ENCODE results near the gene ZFAND3. TPM values are rescaled to one million over a fixed set of nuclear protein-coding genes. Genes with fewer than 3 reads are reported as not detected.

The ZFAND3 gene
- total RNA-seq, 1 donor from 2014 or later: 31.2 TPM

GRCh38 chr6:38143191-38144150 is 323.9 kb downstream of the ZFAND3 start:
- Histone ChIP-seq H3K4me3 (no peak overlapping the region), H3K36me3 (no peaks in the 10 kb centered on the region), H3K4me1 (peaks cover 18% of the 10 kb centered on the region), H3K27me3 (no peaks in the 10 kb centered on the region), H3K27ac (no peak overlapping the region), H3K9me3 (no peaks in the 10 kb centered on the region)
- no peak for DNase-seq (ENCODE audit: extremely low spot score in 2 of 2)
- intact Hi-C loops (cut with DNase I): no loop called here
- no peak for TF ChIP-seq POLR2A (IDR thresholded peaks at IDR 0.05)
- TF ChIP-seq POLR2AphosphoS5 (IDR thresholded peaks at IDR 0.05; ENCODE audit: insufficient read depth in 1 of 2, low read depth in 1 of 2): no peak
- TF ChIP-seq CTCF (IDR thresholded peaks at IDR 0.05): no peak

- H3K9me3 ChIP-seq: no peaks in the 10 kb centered on the region
- TF ChIP-seq CTCF (IDR thresholded peaks at IDR 0.05): no peak
- TF ChIP-seq POLR2A (IDR thresholded peaks at IDR 0.05): no peak
- TF ChIP-seq POLR2AphosphoS5 (IDR thresholded peaks at IDR 0.05; ENCODE audit: insufficient read depth in 1 of 2, low read depth in 1 of 2): no peak
- no peak overlapping the region for H3K27ac ChIP-seq
- no peaks in the 10 kb centered on the region for H3K27me3 ChIP-seq
- no peak overlapping the region for H3K4me3 ChIP-seq
- no peaks in the 10 kb centered on the region for H3K36me3 ChIP-seq
- intact Hi-C loops (cut with DNase I): no loop called here
- no peak for DNase-seq (ENCODE audit: extremely low spot score in 2 of 2)
- peaks cover 20% of the 10 kb centered on the region for H3K4me1 ChIP-seq
These were observed 324.9 kb downstream of the ZFAND3 start for GRCh38 chr6:38144365-38144945.

GRCh38 chr6:38146021-38146733 is 326.6 kb downstream of the ZFAND3 start:
- Histone ChIP-seq H3K4me1 (peaks cover 24% of the 10 kb centered on the region), H3K9me3 (no peaks in the 10 kb centered on the region), H3K4me3 (no peak overlapping the region), H3K27me3 (no peaks in the 10 kb centered on the region), H3K36me3 (no peaks in the 10 kb centered on the region), H3K27ac (no peak overlapping the region)
- intact Hi-C loops (cut with DNase I): no loop called here
- peak in 1 of 2 donors; percentile 82 for DNase-seq (ENCODE audit: extremely low spot score in 2 of 2)
- TF ChIP-seq POLR2AphosphoS5 (IDR thresholded peaks at IDR 0.05; ENCODE audit: insufficient read depth in 1 of 2, low read depth in 1 of 2) (no peak), CTCF (IDR thresholded peaks at IDR 0.05) (no peak), POLR2A (IDR thresholded peaks at IDR 0.05) (no peak)

GRCh38 chr6:38146734-38147027 is 327.2 kb downstream of the ZFAND3 start:
- Histone ChIP-seq H3K9me3 (no peaks in the 10 kb centered on the region), H3K27ac (no peak overlapping the region), H3K27me3 (no peaks in the 10 kb centered on the region), H3K36me3 (peaks cover 0 to under 1% of the 10 kb centered on the region in 2 donors), H3K4me3 (no peak overlapping the region), H3K4me1 (peaks cover 24% of the 10 kb centered on the region)
- TF ChIP-seq POLR2A (IDR thresholded peaks at IDR 0.05): no peak
- no peak for TF ChIP-seq CTCF (IDR thresholded peaks at IDR 0.05)
- no peak for TF ChIP-seq POLR2AphosphoS5 (IDR thresholded peaks at IDR 0.05; ENCODE audit: insufficient read depth in 1 of 2, low read depth in 1 of 2)
- intact Hi-C loops (cut with DNase I): no loop called here
- no peak for DNase-seq (ENCODE audit: extremely low spot score in 2 of 2)
